Right renal cortex interstitium (tissue), 3 donors: Measurements from ENCODE around the gene NRP2. TPM values are rescaled to one million over a fixed set of nuclear protein-coding genes. Genes with fewer than 3 reads are reported as not detected.

Source experiments
- DNase-seq, 3 donors: peaks; one replicate each; pipeline ENCODE4 v3.0.0-alpha.2; 2013; ENCODE audit warnings: low read depth in 3 of 3, low spot score in 2 of 3
- polyA plus RNA-seq, 3 donors: library from polyadenylated mRNA; unstranded; fragments of 120-200 nt; gene quantifications; one replicate each; pipeline ENCODE4 v1.2.1, GENCODE V29; 2013; ENCODE audit not compliant: insufficient read length in 3 of 3

Gene NRP2
- polyA plus RNA-seq, 3 donors = 60.2 to 67.1 (median 62.9) TPM

GRCh38 chr2:205706769-205707381 is 24.6 kb downstream of the NRP2 start:
- no peak for DNase-seq

- DNase-seq = no peak
Measured at GRCh38 chr2:205708231-205708631, 25.9 kb downstream of the NRP2 start.

DNA sequence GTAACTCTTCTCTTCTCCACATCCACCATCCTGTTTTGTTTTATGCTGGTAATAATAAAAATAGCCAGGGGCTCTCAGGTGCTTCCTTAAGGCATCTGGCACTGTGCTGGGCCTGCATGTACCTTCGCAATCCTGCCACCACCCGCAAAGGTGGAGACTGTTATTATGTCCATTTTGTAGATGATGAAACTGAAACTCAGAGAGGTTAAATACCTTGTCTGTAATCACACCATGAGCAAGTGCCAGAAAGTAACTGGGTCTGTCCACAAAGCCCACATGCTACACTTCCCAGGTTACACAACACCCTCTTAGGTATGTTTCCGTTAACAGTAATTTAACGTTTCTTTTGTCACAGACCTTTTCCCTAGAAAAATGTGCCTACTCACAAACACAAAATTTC is 27.0 kb downstream of the NRP2 start:
- DNase-seq = no peak

DNA sequence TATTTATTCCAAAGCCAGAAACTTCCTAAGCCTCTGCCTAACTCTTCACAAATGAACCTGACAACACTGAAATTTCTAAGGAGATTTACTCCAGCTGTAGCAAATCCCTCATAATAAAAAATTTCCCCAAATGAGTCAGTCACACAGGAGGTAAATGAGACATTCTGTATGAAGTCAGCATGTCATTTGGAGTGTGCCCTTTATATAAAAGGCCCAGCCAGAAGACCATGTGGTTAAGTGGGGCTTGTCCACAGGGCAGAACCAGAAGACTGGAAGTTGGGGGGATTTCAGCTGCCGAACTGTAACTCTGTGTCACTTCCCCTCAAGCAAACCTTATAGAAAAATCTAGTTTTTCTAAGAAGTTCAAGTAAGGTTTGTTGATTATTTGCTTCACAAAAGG is 30.2 kb downstream of the NRP2 start:
- DNase-seq = no peak

DNA sequence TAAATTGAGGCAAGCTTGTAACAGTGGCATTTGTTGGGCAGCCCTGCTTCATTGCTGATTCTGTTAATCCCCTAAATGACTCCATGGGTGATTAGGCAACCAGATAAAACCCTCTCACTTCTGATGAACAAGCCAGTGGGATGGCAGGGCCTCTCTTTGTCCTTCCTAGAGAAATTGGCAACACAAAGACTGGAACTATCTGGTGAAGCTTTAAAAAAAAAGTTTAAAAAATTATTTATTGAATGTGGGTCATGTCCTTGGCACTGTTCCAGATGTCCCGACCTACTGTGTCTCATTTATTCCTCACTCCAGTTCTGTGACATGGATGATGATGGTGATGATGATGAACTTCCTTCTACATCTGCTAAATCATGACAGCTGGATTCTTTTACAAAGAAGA is 30.8 kb downstream of the NRP2 start:
- no peak for DNase-seq

DNA sequence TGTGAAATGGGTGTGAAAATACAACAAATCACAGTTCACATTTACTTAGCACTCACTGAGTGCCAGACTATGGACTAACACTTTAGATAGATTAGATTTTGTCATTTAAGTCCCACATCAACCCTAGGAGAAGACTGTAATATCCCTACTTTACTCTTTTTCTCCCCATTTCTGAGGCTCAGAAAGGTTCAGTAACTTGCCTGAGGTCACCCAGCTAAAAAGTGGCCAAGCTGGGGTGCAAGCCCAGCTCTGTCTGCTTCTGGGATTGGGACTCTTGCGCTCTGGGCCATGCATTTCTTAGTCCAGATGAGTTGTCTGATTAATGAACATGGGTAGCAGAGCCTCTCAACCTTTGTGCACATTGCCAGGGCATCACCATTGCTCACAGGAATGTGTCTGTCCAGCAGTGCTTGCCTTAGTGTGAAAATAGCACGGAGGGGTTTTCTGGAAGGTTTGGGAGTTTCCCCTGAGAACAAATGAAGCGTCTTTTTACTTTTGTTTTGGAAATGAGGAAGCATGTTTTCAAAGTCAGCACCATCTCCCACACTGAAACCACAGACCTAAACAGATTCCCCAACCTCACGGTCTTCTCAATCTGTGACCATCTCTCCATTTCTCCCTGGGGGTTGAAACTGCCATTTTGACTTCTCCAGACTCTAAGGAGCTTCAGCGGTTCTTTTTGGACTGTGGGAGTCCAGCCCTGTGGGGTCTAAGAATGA is 31.9 kb downstream of the NRP2 start:
- no peak for DNase-seq

- DNase-seq = no peak
Measured at GRCh38 chr2:205714789-205715720, 32.8 kb downstream of the NRP2 start.

DNA sequence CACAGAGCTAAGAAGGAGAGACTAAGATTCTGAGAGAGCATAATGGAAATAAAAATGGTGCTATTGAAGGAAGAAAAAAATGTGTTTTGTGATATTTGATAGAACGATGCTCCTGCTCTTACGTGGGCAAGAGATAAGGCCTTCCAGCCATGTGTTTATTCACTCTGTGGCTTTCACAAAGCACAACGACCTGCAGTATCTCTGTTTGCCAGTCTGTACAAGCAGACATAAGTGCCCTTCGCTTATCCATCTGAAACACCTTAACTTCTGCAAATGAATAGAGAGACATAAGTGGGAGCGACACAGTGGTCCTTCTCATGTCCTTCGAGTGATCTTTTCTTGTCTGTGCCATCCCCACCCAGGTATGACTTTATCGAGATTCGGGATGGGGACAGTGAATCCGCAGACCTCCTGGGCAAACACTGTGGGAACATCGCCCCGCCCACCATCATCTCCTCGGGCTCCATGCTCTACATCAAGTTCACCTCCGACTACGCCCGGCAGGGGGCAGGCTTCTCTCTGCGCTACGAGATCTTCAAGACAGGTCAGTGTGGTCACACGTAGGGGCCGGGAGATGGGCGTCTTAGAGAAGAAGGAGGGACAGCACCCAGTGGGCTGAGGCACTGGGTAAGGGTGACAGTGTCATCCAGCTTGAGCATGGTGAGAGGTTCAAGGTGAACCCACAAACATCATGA is 33.7 kb downstream of the NRP2 start:
- no peak for DNase-seq

DNA sequence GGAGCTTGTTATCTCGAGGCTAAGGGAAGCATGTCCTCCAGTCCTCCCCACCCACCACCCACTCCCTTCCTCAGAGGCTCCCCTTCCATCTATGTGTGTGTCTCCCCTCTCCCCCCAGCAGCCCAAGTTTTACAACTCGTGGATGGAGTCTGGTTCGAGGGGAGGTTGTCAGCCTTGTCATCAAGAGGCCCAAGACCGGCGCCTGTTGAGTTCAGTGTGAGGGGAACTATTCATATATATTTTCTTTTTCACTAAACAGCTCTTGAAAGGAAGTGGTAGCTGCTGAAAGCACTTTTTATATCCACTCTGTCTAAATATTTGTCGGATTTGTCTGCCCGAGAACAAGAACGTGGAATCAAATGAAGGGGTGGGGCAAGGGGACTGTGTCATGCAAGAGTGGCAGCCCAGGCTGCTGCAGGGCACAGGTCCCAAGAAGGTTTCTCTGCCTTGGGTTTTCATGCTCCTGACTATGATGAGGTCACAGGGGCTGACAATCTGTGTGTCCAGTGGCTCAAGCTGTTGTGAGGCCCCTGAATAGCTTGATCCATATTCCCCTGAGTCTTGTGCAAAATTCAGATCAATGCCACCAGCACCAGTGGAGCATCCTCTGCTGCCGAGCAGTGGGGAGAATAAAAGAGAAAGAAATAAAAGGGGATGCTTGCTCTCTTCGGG is 35.0 kb downstream of the NRP2 start:
- no peak for DNase-seq

DNA sequence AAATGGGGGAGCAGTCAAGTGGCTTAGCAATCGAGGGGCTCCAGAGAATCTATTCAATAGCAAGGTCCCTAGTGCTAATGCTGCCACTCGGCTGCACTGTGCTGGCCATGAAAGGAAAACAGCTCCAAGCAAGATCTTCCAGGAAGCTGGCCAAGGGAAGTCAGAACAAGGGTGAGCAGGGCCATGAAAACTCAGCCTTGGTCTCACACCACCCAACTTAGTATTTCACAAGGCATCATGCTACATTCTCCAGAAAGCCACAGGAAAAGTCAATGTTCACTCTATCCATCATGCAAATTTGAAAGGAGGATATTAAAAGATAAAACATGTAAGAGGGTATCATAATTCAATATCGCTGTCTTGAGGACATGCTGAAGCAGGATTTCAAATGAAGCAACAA is 35.7 kb downstream of the NRP2 start:
- no peak for DNase-seq

DNA sequence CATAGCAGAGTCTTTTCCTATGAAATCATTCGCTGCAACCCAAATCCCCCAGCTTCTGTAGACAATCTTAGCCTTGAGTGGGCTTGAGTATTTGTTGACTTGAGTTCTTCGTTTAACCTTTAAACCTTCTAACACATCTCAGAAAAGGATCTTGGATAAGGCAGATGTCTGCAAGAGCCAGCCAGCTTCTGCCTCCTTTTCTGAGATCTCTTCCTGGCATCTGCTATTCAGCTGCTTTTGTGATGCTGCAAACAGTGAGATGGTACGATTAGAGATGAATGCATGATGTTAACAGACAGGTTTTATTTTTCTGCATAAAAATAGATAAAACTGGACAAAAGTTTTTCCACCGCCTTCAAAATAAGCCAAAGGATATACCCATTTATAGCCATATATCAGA is 37.5 kb downstream of the NRP2 start:
- no peak for DNase-seq

DNA sequence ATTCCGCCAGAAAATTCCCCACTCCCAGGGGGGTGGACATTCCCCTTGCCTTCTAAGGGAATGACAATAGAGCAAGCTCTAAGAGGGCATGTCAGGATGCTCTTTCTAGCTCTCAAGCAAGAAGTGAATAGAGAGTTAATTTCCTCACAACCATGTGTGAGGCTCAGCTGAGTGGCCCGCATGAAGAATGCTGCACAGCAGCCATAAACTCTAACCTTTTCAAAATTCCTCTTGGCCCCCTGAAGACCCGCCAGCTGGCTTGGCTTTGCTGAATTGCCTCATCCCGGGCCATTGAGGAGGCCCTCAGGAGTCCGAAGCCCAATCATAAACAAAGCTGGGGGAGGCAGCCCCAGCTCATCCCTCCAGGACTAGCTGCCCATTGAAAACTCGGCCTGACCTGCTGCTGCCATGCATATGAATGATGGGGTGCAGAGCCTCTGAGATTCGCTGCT is 38.2 kb downstream of the NRP2 start:
- no peak for DNase-seq

- no peak for DNase-seq
Measured at GRCh38 chr2:205721057-205721449, 38.8 kb downstream of the NRP2 start.

DNA sequence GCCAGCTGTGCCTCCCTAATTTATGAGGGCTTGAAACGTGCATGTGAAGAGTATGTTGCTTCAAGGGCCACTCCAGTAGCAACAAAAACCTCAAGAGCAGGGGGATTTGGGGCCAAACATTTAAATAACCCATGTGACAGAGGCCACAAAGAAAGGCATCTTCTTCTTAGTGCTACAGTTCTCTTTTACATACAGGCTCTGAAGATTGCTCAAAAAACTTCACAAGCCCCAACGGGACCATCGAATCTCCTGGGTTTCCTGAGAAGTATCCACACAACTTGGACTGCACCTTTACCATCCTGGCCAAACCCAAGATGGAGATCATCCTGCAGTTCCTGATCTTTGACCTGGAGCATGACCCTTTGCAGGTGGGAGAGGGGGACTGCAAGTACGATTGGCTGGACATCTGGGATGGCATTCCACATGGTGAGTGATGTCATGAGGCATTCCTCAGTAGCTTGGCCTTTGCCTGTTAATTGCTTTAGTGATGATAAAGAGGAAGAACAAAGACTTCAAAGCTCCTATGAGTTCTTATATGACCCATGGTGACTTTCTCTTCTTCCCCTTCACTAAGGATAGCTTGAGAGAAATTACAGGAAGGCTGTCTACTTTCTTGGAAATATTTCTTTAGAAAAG is 40.1 kb downstream of the NRP2 start:
- DNase-seq = no peak

- no peak for DNase-seq
Measured at GRCh38 chr2:205723179-205723578, 40.9 kb downstream of the NRP2 start.

- no peak for DNase-seq
Measured at GRCh38 chr2:205725059-205725458, 42.8 kb downstream of the NRP2 start.

GRCh38 chr2:205726506-205726905 is 44.2 kb downstream of the NRP2 start:
- no peak for DNase-seq

- DNase-seq = no peak
Measured at GRCh38 chr2:205727174-205727573, 44.9 kb downstream of the NRP2 start.

- DNase-seq = no peak
Measured at GRCh38 chr2:205728366-205728765, 46.1 kb downstream of the NRP2 start.

DNA sequence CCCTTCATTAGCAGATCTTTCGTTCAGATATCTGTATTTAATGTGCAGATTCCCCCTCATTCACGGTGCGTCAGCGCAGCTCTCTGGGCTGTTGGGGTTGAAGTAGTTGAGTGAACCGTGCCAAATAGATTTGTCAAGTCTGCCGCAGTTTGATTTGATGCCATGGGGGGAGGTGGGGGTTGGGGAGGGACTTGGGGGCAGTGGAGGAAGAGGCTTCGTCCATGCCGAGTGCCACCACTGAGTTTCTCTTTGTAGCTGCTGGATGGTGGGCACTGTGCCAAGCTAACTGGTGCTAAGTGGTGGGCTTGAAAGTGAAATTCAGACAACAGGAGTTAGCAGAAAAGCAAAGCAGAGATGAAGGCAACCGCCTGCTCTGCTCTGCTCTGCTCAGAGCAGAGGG is 47.9 kb downstream of the NRP2 start:
- DNase-seq = no peak
